Colonic mucosa (tissue), 4 donors: ENCODE results near the gene PITPNB. TPM values are rescaled to one million over a fixed set of nuclear protein-coding genes. Genes with fewer than 3 reads are reported as not detected.

Experiments
- DNase-seq: peaks from one replicate; pipeline ENCODE4 v3.0.0-alpha.2; 2020
- H3K27ac ChIP-seq: fragments of 200-600 bp; one replicate; pipeline ENCODE4 v1.8.0; 2021
- H3K27me3 ChIP-seq: fragments of 200-600 bp; one replicate; pipeline ENCODE4 v1.8.0; 2021
- H3K36me3 ChIP-seq: fragments of 200-600 bp; one replicate; pipeline ENCODE4 v1.8.0; 2021
- H3K4me1 ChIP-seq: fragments of 200-600 bp; one replicate; pipeline ENCODE4 v1.8.0; 2021; ENCODE audit warnings: mild to moderate bottlenecking
- H3K4me3 ChIP-seq: fragments of 200-600 bp; one replicate; pipeline ENCODE4 v1.8.0; 2021
- H3K9ac ChIP-seq, 2 donors: one replicate each; pipeline ENCODE4 v1.7.0; 2013; ENCODE audit warnings: control low read depth in 2 of 2, low read depth in 2 of 2, low read length in 2 of 2
- H3K9me3 ChIP-seq: fragments of 200-600 bp; one replicate; pipeline ENCODE4 v1.8.0; 2021
- intact Hi-C: fragments of 100-400 bp; cut with DNase I; formaldehyde crosslinking; loops from one replicate; pipeline ENCODE4 v1.14.1; 2022
- total RNA-seq, 2 donors: library from RNA; stranded (reverse); fragmentation: NEBNext Ultra II Directional in 1 of 2; extraction: Animal tissue kit (Norgen Biotek cat#: 25700) in 1 of 2; gene quantifications; one replicate each; pipeline ENCODE4 v1.2.1, GENCODE V29; 2021
- TF ChIP-seq, protein P1 (sequence below): fragments of 200-600 bp; IDR thresholded peaks from one replicate; pipeline ENCODE4 v1.8.0; 2022; ENCODE audit warnings: antibody characterized with exemption, mild to moderate bottlenecking
- donor health status: healthy.
- donor health status: DM: no; HTN: no; CAD: no.
- donor health status: DM: no; HTN: no; CAD: no.

Gene PITPNB
- total RNA-seq, 2 donors from 2014 or later = 40.0 to 51.6 TPM

DNA sequence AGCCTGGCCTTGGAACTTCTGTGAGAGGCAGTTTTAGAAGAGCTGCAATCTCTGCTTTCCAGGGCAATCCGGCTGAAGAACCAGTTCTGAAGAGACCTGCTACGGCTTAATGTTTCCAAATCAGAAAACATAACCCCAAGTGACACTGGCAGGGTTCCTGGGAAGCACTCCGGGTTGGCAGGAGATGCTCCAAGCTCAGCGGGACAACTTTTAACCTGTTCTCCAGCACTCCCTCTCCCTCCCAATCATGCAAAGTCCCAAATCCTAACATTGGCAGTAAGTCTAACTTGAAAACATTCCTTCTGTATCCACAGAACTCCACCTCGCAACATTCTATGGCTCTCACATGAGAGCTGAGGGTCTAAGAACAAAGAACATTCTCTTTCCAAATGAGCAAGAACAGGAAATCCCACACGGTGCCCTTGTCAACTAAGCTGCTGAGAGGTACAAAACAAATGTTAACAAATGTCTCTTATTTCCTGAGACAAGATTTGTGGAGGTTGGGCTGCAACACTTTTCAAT lies 69.0 kb downstream of the PITPNB start:
- no peak overlapping the region for H3K27ac ChIP-seq
- H3K9ac ChIP-seq = no peak overlapping the region

DNA sequence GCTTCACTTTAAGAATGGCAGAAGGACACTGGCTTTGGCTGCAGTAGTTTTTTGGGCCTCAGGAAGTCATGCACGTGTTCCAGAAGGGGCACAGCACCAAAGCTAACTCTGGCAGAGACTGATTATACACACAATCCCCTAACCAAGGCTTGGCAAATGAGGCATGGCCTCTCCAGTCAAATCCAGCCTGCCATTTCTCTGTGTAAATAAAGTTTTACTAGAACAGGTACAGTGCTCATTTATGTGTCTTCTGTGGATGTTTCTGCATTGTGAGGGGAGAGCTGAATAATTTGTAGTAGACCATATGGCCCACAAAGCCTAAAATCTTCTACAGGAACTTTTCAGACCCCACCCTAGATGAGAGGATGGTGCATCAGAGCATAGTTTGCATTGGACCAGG lies 71.1 kb downstream of the PITPNB start:
- Histone ChIP-seq H3K4me1 (no peaks in the 10 kb centered on the region), H3K36me3 (no peaks in the 10 kb centered on the region), H3K27ac (no peak overlapping the region), H3K4me3 (no peak overlapping the region), H3K27me3 (no peaks in the 10 kb centered on the region), H3K9me3 (no peaks in the 10 kb centered on the region), H3K9ac (no peak overlapping the region)
- TF ChIP-seq, protein P1, sequence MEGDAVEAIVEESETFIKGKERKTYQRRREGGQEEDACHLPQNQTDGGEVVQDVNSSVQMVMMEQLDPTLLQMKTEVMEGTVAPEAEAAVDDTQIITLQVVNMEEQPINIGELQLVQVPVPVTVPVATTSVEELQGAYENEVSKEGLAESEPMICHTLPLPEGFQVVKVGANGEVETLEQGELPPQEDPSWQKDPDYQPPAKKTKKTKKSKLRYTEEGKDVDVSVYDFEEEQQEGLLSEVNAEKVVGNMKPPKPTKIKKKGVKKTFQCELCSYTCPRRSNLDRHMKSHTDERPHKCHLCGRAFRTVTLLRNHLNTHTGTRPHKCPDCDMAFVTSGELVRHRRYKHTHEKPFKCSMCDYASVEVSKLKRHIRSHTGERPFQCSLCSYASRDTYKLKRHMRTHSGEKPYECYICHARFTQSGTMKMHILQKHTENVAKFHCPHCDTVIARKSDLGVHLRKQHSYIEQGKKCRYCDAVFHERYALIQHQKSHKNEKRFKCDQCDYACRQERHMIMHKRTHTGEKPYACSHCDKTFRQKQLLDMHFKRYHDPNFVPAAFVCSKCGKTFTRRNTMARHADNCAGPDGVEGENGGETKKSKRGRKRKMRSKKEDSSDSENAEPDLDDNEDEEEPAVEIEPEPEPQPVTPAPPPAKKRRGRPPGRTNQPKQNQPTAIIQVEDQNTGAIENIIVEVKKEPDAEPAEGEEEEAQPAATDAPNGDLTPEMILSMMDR = no peak
- intact Hi-C loops = no loop called here
- no peak for DNase-seq

More for the DNA sequence above, 69.0 kb downstream of the PITPNB start:
- H3K9me3 ChIP-seq = no peaks in the 10 kb centered on the region
- H3K27me3 ChIP-seq = no peaks in the 10 kb centered on the region
- peaks cover 4% of the 10 kb centered on the region for H3K36me3 ChIP-seq
- H3K4me3 ChIP-seq = no peak overlapping the region
- DNase-seq = no peak
- no peaks in the 10 kb centered on the region for H3K4me1 ChIP-seq
- TF ChIP-seq, protein P1 = no peak
- intact Hi-C loops = no loop called here

DNA sequence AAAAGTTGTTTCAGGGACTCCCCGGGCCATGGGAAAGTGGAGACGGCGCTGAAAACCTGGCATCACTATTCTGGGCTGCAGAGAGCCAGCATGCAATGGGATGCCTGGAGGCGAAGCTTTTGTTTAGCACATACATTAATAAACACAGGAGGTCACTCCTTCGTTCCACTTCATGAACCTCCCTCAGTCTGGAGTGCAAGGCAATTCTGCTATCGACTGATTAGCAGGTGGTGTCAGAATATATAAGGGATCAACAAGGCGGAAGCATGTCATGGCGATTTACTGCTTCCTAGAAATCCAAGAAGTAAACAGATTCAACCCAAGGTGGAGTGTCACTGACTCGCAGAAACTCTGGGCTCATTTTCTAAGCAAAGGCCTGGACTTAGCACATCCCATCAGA lies 72.1 kb downstream of the PITPNB start:
- no peak for DNase-seq
- H3K36me3 ChIP-seq = no peaks in the 10 kb centered on the region
- no peaks in the 10 kb centered on the region for H3K9me3 ChIP-seq
- TF ChIP-seq, protein P1 = no peak
- no peak overlapping the region for H3K4me3 ChIP-seq
- intact Hi-C loops = no loop called here
- no peaks in the 10 kb centered on the region for H3K4me1 ChIP-seq
- no peak overlapping the region for H3K27ac ChIP-seq
- H3K9ac ChIP-seq = no peak overlapping the region
- H3K27me3 ChIP-seq = no peaks in the 10 kb centered on the region

DNA sequence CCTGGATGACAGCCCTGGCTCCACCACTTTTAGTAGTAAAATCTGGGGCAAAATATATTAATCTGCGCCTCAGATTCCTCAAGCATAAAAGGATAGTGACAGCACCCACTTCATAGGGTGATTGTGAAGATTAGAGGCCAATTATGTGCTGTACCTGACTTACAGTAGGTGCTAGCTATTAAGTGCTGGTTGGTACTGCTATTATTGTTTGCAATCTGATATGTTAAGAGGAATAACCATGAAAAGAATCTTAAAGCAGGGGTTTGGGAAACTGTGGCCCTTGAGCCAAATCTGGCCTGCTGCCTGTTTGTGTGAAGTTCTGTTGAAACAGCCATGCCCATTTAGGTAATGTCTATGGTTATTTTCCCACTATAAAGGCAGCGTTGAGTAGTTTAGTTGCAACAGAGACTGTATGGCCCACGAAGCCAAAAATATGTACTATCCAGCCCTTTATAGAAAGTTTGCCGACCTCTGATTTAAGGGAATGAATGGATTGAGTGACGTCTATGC lies 72.8 kb downstream of the PITPNB start:
- no peak overlapping the region for H3K9ac ChIP-seq
- H3K27me3 ChIP-seq = no peaks in the 10 kb centered on the region
- no peak overlapping the region for H3K4me3 ChIP-seq
- no peak overlapping the region for H3K27ac ChIP-seq
- TF ChIP-seq, protein P1 = no peak
- no peak for DNase-seq
- no peaks in the 10 kb centered on the region for H3K36me3 ChIP-seq
- no peaks in the 10 kb centered on the region for H3K9me3 ChIP-seq
- intact Hi-C loops = no loop called here
- H3K4me1 ChIP-seq = no peaks in the 10 kb centered on the region

DNA sequence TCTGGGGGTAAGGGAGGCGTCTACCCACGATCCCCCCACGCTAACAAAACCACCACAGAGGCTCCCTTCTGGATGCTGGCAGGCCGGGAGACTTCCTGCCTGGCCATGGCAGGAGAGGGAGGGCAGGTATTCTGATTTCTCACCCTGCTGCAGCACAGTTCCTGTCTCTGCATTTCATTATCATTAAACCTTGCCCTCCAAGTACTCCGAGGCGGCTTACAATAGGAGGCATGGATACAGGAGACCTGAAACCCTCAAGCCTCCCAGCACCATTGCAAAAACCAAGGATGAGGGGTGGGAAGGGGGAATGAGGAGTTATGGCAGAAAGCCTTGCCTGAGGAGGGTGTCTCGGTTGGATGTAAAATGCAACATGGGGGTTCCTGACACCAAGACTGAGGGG lies 73.4 kb downstream of the PITPNB start:
- Histone ChIP-seq H3K9ac (no peak overlapping the region), H3K4me3 (no peak overlapping the region), H3K4me1 (no peaks in the 10 kb centered on the region), H3K27ac (no peak overlapping the region), H3K27me3 (no peaks in the 10 kb centered on the region), H3K9me3 (no peaks in the 10 kb centered on the region), H3K36me3 (no peaks in the 10 kb centered on the region)
- TF ChIP-seq, protein P1 = no peak
- no peak for DNase-seq
- intact Hi-C loops = no loop called here
